Upper lobe of left lung (tissue), 6 donors: ENCODE measurements around the gene BRD1. TPM values are rescaled to one million over a fixed set of nuclear protein-coding genes. Genes with fewer than 3 reads are reported as not detected.

ENCODE experiments used
- ATAC-seq, 2 donors: fragments of 200-7000 bp; cut with Tn5 transposase; one replicate each; pipeline ENCODE4 v1.9.1; 2022; ENCODE audit warnings: mild to moderate bottlenecking in 2 of 2, moderate library complexity in 2 of 2; ENCODE audit not compliant: low FRiP score in 2 of 2
- DNase-seq, 2 donors: peaks; one replicate each; pipeline ENCODE4 v3.0.0-alpha.2; 2019 to 2020
- H3K27ac ChIP-seq, 4 donors: fragments of 200-600 bp; sonication (generic); one replicate each; pipeline ENCODE4 v1.5.1; 2016 to 2019
- H3K27me3 ChIP-seq, 4 donors: fragments of 200-600 bp; sonication (generic); one replicate each; pipeline ENCODE4 v1.5.1; 2017 to 2019
- H3K36me3 ChIP-seq, 4 donors: fragments of 200-600 bp; sonication (generic); one replicate each; pipeline ENCODE4 v1.5.1; 2016 to 2019
- H3K4me1 ChIP-seq, 4 donors: fragments of 200-600 bp; sonication (generic); one replicate each; pipeline ENCODE4 v1.5.1; 2018 to 2019
- H3K4me3 ChIP-seq, 4 donors: fragments of 200-600 bp; sonication (generic); one replicate each; pipeline ENCODE4 v1.5.1; 2017 to 2019; ENCODE audit warnings: mild to moderate bottlenecking in 2 of 4, moderate library complexity in 1 of 4
- H3K9me3 ChIP-seq, 4 donors: fragments of 200-600 bp; sonication (generic); one replicate each; pipeline ENCODE4 v1.5.1; 2018 to 2019
- EP300 ChIP-seq, 4 donors: sonication (generic); formaldehyde crosslinking; IDR thresholded peaks; one replicate each; pipeline ENCODE4 v1.5.1; 2017; ENCODE audit warnings: antibody characterized with exemption in 4 of 4, control low read depth in 2 of 4
- POLR2A ChIP-seq, 4 donors: fragments of 450-650 bp; IDR thresholded peaks; one replicate each; pipeline ENCODE4 v1.5.1; 2016 to 2017; ENCODE audit warnings: antibody characterized with exemption in 4 of 4, mild to moderate bottlenecking in 2 of 4
- POLR2AphosphoS5 ChIP-seq, 2 donors: sonication (generic); formaldehyde crosslinking; IDR thresholded peaks; one replicate each; pipeline ENCODE4 v1.5.1; 2017; ENCODE audit warnings: antibody characterized with exemption in 2 of 2
- WGBS, 2 donors: methylation state at CpG; one replicate each; pipeline ENCODE4 v1.1.5; 2017 to 2018; 5-methylcytosine and 5-hydroxymethylcytosine counted together
- total RNA-seq, 6 donors: library from RNA; depleted of rRNA in 4 of 6; stranded (reverse); fragments of >200 nt in 4 of 6; gene quantifications; one replicate each; pipeline versions ENCODE4 v1.1.0 to v1.2.1, GENCODE V29; 2016 to 2021
- TF ChIP-seq, protein P1 (sequence below), 6 experiments: fragments of 450-650 bp in 4 of 6; fragments of 200-600 bp in 2 of 6; sonication (generic) in 2 of 6; IDR thresholded peaks; one replicate each; pipeline ENCODE4 v1.5.1; 2016 to 2019; ENCODE audit warnings: antibody characterized with exemption in 6 of 6
- donor health status: DM: no; HTN: no; CAD: no; lungs with moderate emphysema.
- donor health status: DM: no; HTN: yes; CAD: no; lungs with severe emphysema.

Gene BRD1
- total RNA-seq, 6 donors from 2014 or later = 38.9 to 141 (median 43.0) TPM

DNA sequence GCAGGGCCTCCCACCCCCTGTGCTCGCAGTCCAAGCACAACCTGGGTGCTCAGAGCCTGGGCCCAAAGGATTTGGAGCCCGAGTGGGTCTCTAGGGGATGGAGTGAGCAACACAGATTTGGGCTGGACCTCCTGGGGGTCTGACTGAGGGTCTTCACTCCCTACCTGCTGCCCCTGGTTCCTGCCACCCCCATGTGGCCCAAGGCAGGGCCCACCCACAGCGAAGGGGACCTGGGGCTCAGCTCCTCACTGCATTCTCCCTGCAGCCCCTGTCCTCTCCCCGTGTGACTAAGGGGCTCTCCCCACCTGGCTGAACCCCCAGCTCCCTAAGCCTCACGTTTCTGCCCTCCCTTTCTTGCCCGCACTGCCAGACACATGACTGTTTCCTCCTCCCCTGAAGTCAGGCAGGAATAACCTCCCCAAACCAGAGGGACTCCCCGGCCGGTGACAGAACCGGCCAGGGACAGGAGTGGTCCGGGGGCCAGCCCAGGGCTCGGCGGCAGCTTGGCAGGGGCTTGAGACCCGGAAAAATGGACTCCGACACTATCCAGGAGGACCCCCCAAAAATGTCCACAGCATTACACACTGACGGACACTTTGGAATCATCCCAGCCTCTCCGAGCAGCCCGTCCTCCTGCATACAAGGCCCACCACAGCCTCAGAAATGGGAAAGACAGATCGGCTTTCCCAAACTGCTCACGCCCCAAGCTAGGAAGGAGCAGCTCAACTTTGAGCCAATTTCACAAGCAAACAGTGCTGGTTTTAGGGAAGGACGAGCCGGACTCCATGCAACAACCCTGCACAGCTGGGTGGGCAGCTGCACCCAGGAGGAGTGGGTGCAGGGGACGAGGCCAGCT, 57.8 kb downstream of the BRD1 start:
- Histone ChIP-seq H3K36me3 (peaks cover 19 to 35% (median 31%) of the 10 kb centered on the region in 4 donors), H3K4me1 (peaks cover 0 to 16% (median 0%) of the 10 kb centered on the region in 4 donors), H3K4me3 (no peak overlapping the region), H3K9me3 (peaks cover 0 to 15% (median 10%) of the 10 kb centered on the region in 4 donors), H3K27me3 (no peaks in the 10 kb centered on the region), H3K27ac (no peak overlapping the region)
- ATAC-seq = no peak
- 83 to 84% methylated on average over 12 to 22 of the region's 22 CpGs for WGBS, 2 donors
- DNase-seq = peak in 1 of 2 donors; percentile 52
- no peak for TF ChIP-seq POLR2AphosphoS5 (IDR thresholded peaks at IDR 0.05)
- TF ChIP-seq, protein P1, sequence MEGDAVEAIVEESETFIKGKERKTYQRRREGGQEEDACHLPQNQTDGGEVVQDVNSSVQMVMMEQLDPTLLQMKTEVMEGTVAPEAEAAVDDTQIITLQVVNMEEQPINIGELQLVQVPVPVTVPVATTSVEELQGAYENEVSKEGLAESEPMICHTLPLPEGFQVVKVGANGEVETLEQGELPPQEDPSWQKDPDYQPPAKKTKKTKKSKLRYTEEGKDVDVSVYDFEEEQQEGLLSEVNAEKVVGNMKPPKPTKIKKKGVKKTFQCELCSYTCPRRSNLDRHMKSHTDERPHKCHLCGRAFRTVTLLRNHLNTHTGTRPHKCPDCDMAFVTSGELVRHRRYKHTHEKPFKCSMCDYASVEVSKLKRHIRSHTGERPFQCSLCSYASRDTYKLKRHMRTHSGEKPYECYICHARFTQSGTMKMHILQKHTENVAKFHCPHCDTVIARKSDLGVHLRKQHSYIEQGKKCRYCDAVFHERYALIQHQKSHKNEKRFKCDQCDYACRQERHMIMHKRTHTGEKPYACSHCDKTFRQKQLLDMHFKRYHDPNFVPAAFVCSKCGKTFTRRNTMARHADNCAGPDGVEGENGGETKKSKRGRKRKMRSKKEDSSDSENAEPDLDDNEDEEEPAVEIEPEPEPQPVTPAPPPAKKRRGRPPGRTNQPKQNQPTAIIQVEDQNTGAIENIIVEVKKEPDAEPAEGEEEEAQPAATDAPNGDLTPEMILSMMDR (IDR thresholded peaks at IDR 0.05) = no peak
- no peak for TF ChIP-seq POLR2A (IDR thresholded peaks at IDR 0.05)
- TF ChIP-seq EP300 (IDR thresholded peaks at IDR 0.05) = no peak

DNA sequence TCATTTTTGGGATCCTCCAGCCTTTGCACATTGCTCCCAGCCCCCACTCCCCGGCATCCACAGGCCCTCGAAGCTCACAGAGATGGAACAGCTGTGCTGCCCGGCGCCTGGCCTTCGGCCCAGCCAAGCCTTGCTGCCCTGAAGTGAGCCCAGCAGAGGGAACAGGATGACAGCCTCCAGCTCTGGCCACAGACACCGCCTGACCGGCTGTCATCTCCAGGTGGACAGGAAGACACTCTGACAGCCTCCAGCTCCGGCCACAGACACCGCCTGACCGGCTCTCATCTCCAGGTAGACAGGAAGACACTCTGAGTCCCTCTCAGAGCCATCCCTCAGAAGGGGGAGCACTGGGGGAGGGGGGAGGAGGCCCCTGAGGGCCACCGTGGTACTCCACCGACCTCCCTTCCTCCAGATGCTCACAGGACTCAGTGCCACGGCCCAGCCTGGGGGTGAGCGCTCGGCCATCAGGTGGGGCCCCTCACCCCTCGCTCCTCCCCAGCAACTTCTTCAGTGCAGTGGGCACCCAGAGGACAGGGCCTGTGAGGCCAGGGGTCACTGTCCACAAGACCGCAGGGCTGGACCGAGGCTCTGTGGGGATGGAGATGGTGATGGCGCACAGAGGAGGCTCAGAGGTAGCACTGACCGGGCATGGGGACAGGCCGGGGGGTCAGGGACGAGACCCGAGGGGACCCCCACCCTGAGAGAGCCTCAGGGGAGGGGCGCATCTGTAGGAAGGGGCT, 58.6 kb downstream of the BRD1 start:
- DNase-seq (peak in 1 of 2 donors; percentile 89), ATAC-seq (peak; percentile 14 to 17)
- Histone ChIP-seq H3K27ac (peak overlapping the region in 2 of 4 donors; percentile 20 to 34), H3K4me3 (no peak overlapping the region), H3K9me3 (peaks cover 0 to 15% (median 10%) of the 10 kb centered on the region in 4 donors), H3K4me1 (peaks cover 0 to 16% (median 0%) of the 10 kb centered on the region in 4 donors), H3K36me3 (peaks cover 12 to 27% (median 23%) of the 10 kb centered on the region in 4 donors), H3K27me3 (no peaks in the 10 kb centered on the region)
- TF ChIP-seq POLR2AphosphoS5 (IDR thresholded peaks at IDR 0.05) (no peak), POLR2A (IDR thresholded peaks at IDR 0.05) (no peak), EP300 (IDR thresholded peaks at IDR 0.05) (no peak)
- TF ChIP-seq, protein P1 (IDR thresholded peaks at IDR 0.05) = no peak
- WGBS, 2 donors = 69 to 78% methylated on average over 9 to 22 of the region's 24 CpGs

DNA sequence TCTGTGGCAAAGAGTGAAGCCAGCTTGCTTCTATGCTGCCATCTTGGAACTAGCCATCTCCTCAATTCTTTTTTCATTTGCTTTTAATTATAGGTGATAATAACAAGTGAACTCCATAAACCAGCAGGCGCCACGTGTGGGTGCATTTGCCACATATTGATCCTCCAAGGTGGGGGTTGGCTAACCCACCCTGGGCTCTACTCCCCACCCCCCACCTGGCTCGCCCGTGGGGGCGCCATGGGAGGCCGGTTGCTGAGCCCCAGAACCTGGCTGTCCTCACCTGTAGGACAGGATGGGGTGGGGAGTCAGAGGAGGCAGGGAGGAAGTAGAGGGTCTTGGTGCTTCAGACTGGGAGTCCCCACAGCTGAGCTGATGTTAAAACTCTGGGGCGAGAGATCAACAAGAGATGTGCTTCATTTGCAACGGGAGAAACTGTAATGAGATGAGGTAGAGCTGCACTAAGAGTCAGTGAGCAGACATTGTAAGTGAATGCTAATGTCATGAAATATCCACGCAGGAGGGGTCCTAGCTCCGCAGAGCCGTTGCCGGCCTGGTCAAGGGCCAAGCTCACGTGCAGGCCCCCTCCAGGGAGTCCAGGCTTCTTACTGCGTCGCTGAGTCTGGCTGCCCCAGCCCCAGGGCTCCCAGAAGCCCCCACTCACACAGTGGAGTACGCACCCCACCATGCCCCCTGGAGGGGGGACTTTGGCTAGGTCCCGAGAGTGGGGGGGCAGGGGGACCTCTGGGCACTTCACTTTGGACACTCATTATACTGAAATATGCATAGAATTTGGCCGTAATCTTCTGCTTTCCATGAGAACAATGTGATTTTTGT, 59.4 kb downstream of the BRD1 start:
- DNase-seq = peak in 1 of 2 donors; percentile 70
- H3K27ac ChIP-seq = no peak overlapping the region
- no peak overlapping the region for H3K4me3 ChIP-seq
- H3K27me3 ChIP-seq = no peaks in the 10 kb centered on the region
- TF ChIP-seq POLR2A (IDR thresholded peaks at IDR 0.05) = no peak
- TF ChIP-seq, protein P1 (IDR thresholded peaks at IDR 0.05) = no peak
- no peak for TF ChIP-seq EP300 (IDR thresholded peaks at IDR 0.05)
- TF ChIP-seq POLR2AphosphoS5 (IDR thresholded peaks at IDR 0.05) = no peak
- peaks cover 0 to 15% (median 10%) of the 10 kb centered on the region in 4 donors for H3K9me3 ChIP-seq
- H3K4me1 ChIP-seq = peaks cover 0 to 16% (median 0%) of the 10 kb centered on the region in 4 donors
- ATAC-seq = no peak
- peaks cover 6 to 18% (median 15%) of the 10 kb centered on the region in 4 donors for H3K36me3 ChIP-seq
- 74 to 80% methylated on average over 18 of the region's 18 CpGs for WGBS, 2 donors

DNA sequence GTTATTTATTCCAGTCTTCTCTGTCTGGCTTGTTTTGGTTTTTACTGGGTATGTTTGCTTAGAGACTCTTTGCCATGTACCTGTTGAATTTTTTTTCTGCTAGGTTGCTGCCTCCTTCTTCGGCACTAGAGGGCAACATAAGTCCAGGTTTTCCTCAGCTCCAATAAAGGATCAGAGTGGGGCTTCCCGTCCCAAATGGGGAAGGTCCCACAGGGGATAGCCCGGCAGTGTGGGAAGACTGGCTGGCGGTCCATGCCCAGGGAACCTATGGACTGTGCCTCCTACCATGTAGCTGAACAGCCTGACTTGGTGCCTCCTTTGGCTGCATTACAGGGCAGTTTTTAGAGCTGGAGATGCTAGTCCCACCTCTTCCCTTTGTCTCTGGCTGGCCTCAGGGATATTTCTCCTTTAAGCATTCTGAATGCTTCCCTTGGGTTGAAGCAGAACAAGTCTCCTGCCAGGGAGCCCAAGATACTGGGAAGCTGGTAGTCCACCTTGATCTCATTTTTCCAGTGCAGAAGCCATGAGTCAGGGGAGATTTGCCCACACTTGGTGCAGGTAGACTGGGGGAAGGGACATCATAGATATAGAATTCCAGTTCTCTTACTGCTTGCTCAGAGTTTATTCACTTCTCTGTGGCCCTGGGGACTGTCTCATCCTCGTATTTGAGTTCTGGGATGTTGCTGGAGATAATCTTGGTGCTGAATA, 60.2 kb downstream of the BRD1 start:
- DNase-seq (peak in 1 of 2 donors; percentile 33), ATAC-seq (peak in 1 of 2 donors; percentile 37)
- WGBS, 2 donors = 36 to 43% methylated on average over 3 to 5 of the region's 5 CpGs
- TF ChIP-seq, protein P1 (IDR thresholded peaks at IDR 0.05) = peak; percentile 61 to 81 (median 72)
- no peak for TF ChIP-seq POLR2AphosphoS5 (IDR thresholded peaks at IDR 0.05)
- no peaks in the 10 kb centered on the region for H3K27me3 ChIP-seq
- H3K36me3 ChIP-seq = peaks cover 2 to 11% (median 8%) of the 10 kb centered on the region in 4 donors
- no peak overlapping the region for H3K4me3 ChIP-seq
- peaks cover 0 to 16% (median 0%) of the 10 kb centered on the region in 4 donors for H3K4me1 ChIP-seq
- peaks cover 0 to 15% (median 10%) of the 10 kb centered on the region in 4 donors for H3K9me3 ChIP-seq
- H3K27ac ChIP-seq = no peak overlapping the region
